H1 (cell line): ENCODE results near the gene DHRS1. TPM values are rescaled to one million over a fixed set of nuclear protein-coding genes. Genes with fewer than 3 reads are reported as not detected.

Source experiments
- CHD7 ChIP-seq: fragments of 300-600 bp; sonication (generic); IDR thresholded peaks from 2 replicates; pipeline ENCODE4 v1.7.1; 2012; ENCODE audit warnings: low read length, moderate library complexity, mild to moderate bottlenecking, inconsistent platforms; ENCODE audit not compliant: insufficient replicate concordance
- polyA plus RNA-seq, 7 experiments: library from polyadenylated mRNA; depleted of rRNA in 3 of 7; stranded (reverse) in 5 of 7; unstranded in 2 of 7; fragments of >200 nt in 5 of 7; fragments of 200-250 nt in 2 of 7; gene quantifications; 1 replicate in 5 of 7; 2 replicates in 1 of 7; 4 replicates in 1 of 7; pipeline versions ENCODE4 v1.2.1 to v1.2.3, GENCODE V29; 2011 to 2013; ENCODE audit warnings: missing spikeins in 2 of 7, mixed read lengths in 2 of 7
- total RNA-seq: library from RNA; stranded (reverse); fragmentation: NEBNext Ultra II Directional; extraction: Animal tissue kit (Norgen Biotek cat#: 25700); gene quantifications from 2 replicates; pipeline ENCODE4 v1.2.1, GENCODE V29; 2021

The DHRS1 gene
- total and polyA plus RNA-seq, 2 of the 8 experiments (the other 6 are each of a cell fraction or from before 2014, with no cell fraction given): 8.8 to 31.7 TPM

- TF ChIP-seq CHD7: no peak
These were observed 52.2 kb downstream of the DHRS1 start (continued) for GRCh38 chr14:24247422-24247821.
